ENCODE results near the gene EDAR. TPM values are rescaled to one million over a fixed set of nuclear protein-coding genes. Genes with fewer than 3 reads are reported as not detected.
A peak's percentile ranks its signal among the peaks of the same experiment; 100 is the strongest.

EDAR gene
- polyA plus RNA-seq, 1 donor (not counting 4 experiments of a cell fraction or from before 2014, with no cell fraction given): 0.21 TPM

GRCh38 chr2:108961796-108962195 lies 27.2 kb downstream of the EDAR start:
- H4K20me1 ChIP-seq (ENCODE audit: control insufficient read depth, extremely low read depth, insufficient read depth, low read length): no peaks in the 10 kb centered on the region
- no peak overlapping the region for H3K27ac ChIP-seq (ENCODE audit: control insufficient read depth, insufficient read depth, low read length)
- H3K9me1 ChIP-seq (ENCODE audit: control insufficient read depth, extremely low read depth, insufficient read depth, low read length): no peaks in the 10 kb centered on the region
- no peak overlapping the region for H3K4me3 ChIP-seq (ENCODE audit: control insufficient read depth in 2 of 3, extremely low read depth in 1 of 3, insufficient read depth in 2 of 3, low read depth in 1 of 3, low read length in 3 of 3)
- no peak for DNase-seq (ENCODE audit: low read depth, low spot score)
- H3K9me3 ChIP-seq (ENCODE audit: control insufficient read depth, low read depth, low read length): no peaks in the 10 kb centered on the region
- no peaks in the 10 kb centered on the region for H3K36me3 ChIP-seq (ENCODE audit: control insufficient read depth in 2 of 2, extremely low read depth in 1 of 2, insufficient read depth in 2 of 2, low read length in 2 of 2)
- dilution Hi-C loops (cut with MboI; ENCODE audit: extremely low pct_ligation_motif_present, low sequenced_read_pairs): no loop called here
- FAIRE-seq: no peak
- no peak overlapping the region for H3K9ac ChIP-seq (ENCODE audit: control insufficient read depth, extremely low read depth, insufficient read depth, low read length)
- peaks cover 27% of the 10 kb centered on the region for H3K4me1 ChIP-seq (ENCODE audit: control insufficient read depth, extremely low read depth, insufficient read depth, low read length)
- no peak overlapping the region for H2AFZ ChIP-seq (ENCODE audit: control insufficient read depth, low read length)
- no peak for TF ChIP-seq EZH2 (IDR thresholded peaks at IDR 0.05; ENCODE audit: low read length)
- TF ChIP-seq, protein P1, sequence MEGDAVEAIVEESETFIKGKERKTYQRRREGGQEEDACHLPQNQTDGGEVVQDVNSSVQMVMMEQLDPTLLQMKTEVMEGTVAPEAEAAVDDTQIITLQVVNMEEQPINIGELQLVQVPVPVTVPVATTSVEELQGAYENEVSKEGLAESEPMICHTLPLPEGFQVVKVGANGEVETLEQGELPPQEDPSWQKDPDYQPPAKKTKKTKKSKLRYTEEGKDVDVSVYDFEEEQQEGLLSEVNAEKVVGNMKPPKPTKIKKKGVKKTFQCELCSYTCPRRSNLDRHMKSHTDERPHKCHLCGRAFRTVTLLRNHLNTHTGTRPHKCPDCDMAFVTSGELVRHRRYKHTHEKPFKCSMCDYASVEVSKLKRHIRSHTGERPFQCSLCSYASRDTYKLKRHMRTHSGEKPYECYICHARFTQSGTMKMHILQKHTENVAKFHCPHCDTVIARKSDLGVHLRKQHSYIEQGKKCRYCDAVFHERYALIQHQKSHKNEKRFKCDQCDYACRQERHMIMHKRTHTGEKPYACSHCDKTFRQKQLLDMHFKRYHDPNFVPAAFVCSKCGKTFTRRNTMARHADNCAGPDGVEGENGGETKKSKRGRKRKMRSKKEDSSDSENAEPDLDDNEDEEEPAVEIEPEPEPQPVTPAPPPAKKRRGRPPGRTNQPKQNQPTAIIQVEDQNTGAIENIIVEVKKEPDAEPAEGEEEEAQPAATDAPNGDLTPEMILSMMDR (optimal IDR thresholded peaks at IDR 0.05 in 1 of 3, IDR thresholded peaks at IDR 0.05 in 1 of 3, conservative IDR thresholded peaks at IDR 0.05 in 1 of 3; ENCODE audit: extremely low read depth in 1 of 3, insufficient read depth in 2 of 3, low read length in 3 of 3): no peak
- no peaks in the 10 kb centered on the region for H3K79me2 ChIP-seq (ENCODE audit: control insufficient read depth, insufficient read depth, low read length)
- no peaks in the 10 kb centered on the region for H3K27me3 ChIP-seq (ENCODE audit: control insufficient read depth, extremely low read depth, insufficient read depth, low read length)
- H3K4me2 ChIP-seq (ENCODE audit: control insufficient read depth, extremely low read depth, insufficient read depth, low read depth, low read length): no peak overlapping the region

DNA sequence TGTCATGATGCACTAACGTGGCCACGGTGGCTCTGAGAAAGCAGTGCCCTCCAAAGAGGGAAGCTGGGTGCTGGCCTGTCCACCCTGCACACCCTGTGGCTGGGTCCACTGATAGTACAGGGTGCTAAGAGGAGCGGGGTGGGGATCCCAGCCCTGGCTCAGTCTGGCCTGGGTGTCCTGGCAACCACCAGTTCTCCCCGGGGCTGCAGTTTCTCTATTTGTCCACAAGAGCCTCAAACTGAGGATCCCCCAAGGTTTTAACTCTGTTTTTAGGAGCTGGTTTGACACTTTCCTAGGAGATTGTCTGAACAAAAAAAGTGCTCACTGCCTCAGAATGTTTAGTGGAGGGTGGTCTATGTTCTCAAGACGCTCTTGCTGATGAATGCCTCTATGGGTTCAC lies 29.0 kb downstream of the EDAR start:
- dilution Hi-C loops (cut with MboI; ENCODE audit: extremely low pct_ligation_motif_present, low sequenced_read_pairs): no loop called here
- H2AFZ ChIP-seq (ENCODE audit: control insufficient read depth, low read length): no peak overlapping the region
- no peak overlapping the region for H3K9ac ChIP-seq (ENCODE audit: control insufficient read depth, extremely low read depth, insufficient read depth, low read length)
- DNase-seq (ENCODE audit: low read depth, low spot score) (no peak), FAIRE-seq (no peak)
- H3K9me3 ChIP-seq (ENCODE audit: control insufficient read depth, low read depth, low read length): no peaks in the 10 kb centered on the region
- no peaks in the 10 kb centered on the region for H4K20me1 ChIP-seq (ENCODE audit: control insufficient read depth, extremely low read depth, insufficient read depth, low read length)
- H3K27me3 ChIP-seq (ENCODE audit: control insufficient read depth, extremely low read depth, insufficient read depth, low read length): no peaks in the 10 kb centered on the region
- H3K4me2 ChIP-seq (ENCODE audit: control insufficient read depth, extremely low read depth, insufficient read depth, low read depth, low read length): no peak overlapping the region
- no peak for TF ChIP-seq EZH2 (IDR thresholded peaks at IDR 0.05; ENCODE audit: low read length)
- TF ChIP-seq, protein P1 (optimal IDR thresholded peaks at IDR 0.05 in 1 of 3, IDR thresholded peaks at IDR 0.05 in 1 of 3, conservative IDR thresholded peaks at IDR 0.05 in 1 of 3; ENCODE audit: extremely low read depth in 1 of 3, insufficient read depth in 2 of 3, low read length in 3 of 3): peak in 1 of 3 experiments; percentile 34
- H3K79me2 ChIP-seq (ENCODE audit: control insufficient read depth, insufficient read depth, low read length): no peaks in the 10 kb centered on the region
- peaks cover 30% of the 10 kb centered on the region for H3K4me1 ChIP-seq (ENCODE audit: control insufficient read depth, extremely low read depth, insufficient read depth, low read length)
- H3K9me1 ChIP-seq (ENCODE audit: control insufficient read depth, extremely low read depth, insufficient read depth, low read length): no peaks in the 10 kb centered on the region
- H3K36me3 ChIP-seq (ENCODE audit: control insufficient read depth in 2 of 2, extremely low read depth in 1 of 2, insufficient read depth in 2 of 2, low read length in 2 of 2): no peaks in the 10 kb centered on the region
- H3K27ac ChIP-seq (ENCODE audit: control insufficient read depth, insufficient read depth, low read length): no peak overlapping the region
- H3K4me3 ChIP-seq (ENCODE audit: control insufficient read depth in 2 of 3, extremely low read depth in 1 of 3, insufficient read depth in 2 of 3, low read depth in 1 of 3, low read length in 3 of 3): no peak overlapping the region
